22Rv1 (cell line): Measurements from ENCODE around the gene SPATA31C1.
"Not testable (repeated sequence)": the region's sequence is repeated elsewhere in the genome, so short reads cannot be mapped to it uniquely, and the experiment has no call there.

Source experiments
- H3K27ac ChIP-seq: fragments of 450-650 bp; 2 replicates; pipeline ENCODE4 v1.5.1; 2017
- ZFX ChIP-seq: fragments of 450-650 bp; IDR thresholded peaks from 2 replicates; pipeline ENCODE4 v1.6.1; 2017; ENCODE audit warnings: antibody characterized with exemption, borderline replicate concordance
- TF ChIP-seq, protein P1 (sequence below): fragments of 450-650 bp; IDR thresholded peaks from 2 replicates; pipeline ENCODE4 v1.5.1; 2017; ENCODE audit warnings: mild to moderate bottlenecking

Gene SPATA31C1

DNA sequence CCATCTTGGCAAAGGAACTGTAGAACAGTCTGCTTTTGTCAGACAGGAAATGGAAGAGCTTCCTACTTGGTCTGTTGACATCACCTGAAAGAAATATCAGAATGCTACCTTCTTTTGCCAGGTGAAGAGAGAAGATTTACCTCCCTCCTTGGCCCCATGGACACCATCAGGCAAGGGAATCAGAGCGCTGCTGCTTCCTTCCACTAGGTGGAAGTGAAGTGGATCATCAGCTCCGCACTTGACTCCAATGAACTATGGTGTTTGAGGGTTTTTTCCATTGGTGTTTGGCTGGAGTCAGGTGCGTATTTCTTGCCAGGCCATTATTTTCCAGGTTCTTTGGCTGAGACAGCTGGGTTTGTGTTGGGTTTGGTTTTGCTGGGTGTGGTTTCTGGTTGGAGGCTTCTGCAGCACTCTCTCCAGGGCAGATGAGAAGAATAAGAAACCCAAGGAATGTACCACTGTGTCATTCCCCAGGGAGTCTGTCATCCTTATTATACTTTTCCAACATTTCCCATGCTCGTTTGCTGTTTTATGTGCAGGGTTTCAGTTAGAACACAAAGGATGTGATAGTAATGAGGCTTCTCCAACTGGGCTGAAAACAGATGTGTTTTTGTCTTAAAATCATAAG lies 22.6 kb upstream of the SPATA31C1 start:
- TF ChIP-seq, protein P1, sequence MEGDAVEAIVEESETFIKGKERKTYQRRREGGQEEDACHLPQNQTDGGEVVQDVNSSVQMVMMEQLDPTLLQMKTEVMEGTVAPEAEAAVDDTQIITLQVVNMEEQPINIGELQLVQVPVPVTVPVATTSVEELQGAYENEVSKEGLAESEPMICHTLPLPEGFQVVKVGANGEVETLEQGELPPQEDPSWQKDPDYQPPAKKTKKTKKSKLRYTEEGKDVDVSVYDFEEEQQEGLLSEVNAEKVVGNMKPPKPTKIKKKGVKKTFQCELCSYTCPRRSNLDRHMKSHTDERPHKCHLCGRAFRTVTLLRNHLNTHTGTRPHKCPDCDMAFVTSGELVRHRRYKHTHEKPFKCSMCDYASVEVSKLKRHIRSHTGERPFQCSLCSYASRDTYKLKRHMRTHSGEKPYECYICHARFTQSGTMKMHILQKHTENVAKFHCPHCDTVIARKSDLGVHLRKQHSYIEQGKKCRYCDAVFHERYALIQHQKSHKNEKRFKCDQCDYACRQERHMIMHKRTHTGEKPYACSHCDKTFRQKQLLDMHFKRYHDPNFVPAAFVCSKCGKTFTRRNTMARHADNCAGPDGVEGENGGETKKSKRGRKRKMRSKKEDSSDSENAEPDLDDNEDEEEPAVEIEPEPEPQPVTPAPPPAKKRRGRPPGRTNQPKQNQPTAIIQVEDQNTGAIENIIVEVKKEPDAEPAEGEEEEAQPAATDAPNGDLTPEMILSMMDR: no peak
- no peak for TF ChIP-seq ZFX

GRCh38 chr9:87896891-87897290 lies 20.9 kb upstream of the SPATA31C1 start:
- TF ChIP-seq ZFX: no peak
- TF ChIP-seq, protein P1: no peak
- H3K27ac ChIP-seq: no peak overlapping the region

More for the DNA sequence above, 22.6 kb upstream of the SPATA31C1 start:
- no peak overlapping the region for H3K27ac ChIP-seq

DNA sequence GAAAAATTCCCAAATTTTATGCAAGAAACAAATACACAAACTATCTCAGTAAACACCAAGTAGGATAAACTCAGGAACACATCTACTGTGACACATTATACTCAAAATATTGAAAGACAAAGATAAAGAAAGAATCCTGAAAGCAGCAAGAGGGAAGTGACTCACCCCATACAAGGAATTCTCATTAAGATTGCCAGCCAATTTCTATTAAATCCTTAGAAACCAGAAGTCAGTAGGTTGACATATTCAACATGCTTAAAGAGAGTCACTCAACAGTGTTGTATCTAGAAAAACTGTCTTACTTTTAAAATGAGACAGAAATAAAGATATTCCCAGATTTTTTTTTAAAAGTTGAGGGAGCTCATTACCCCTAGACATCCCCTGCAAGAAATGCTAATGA lies 19.6 kb upstream of the SPATA31C1 start:
- TF ChIP-seq, protein P1: no peak
- no peak for TF ChIP-seq ZFX
- H3K27ac ChIP-seq: no peak overlapping the region

GRCh38 chr9:87902371-87902770 lies 15.4 kb upstream of the SPATA31C1 start:
- H3K27ac ChIP-seq: not testable (repeated sequence)

- no peak for TF ChIP-seq ZFX
- TF ChIP-seq, protein P1: peak; percentile 71
- H3K27ac ChIP-seq: no peak overlapping the region
Observed at GRCh38 chr9:87909310-87910041, 8.3 kb upstream of the SPATA31C1 start.

DNA sequence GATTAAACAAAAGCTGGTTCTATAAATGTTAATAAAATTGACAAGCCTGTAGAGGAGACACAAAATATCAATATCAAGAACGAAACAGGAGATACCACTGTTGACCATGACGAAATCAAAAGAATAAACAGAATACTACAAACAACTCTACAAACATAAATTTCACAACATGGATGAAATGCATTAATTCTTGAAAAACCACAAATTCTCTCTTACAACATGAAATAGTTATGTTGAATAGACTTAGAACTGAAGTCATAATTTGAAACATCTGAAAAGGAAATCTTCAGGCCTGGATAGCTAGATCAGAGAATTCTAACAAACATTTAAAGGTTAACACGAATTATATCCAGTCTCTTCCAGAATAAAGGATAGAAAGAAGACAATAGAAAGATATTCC lies 6.9 kb upstream of the SPATA31C1 start:
- no peak for TF ChIP-seq ZFX
- TF ChIP-seq, protein P1: no peak
- no peak overlapping the region for H3K27ac ChIP-seq

DNA sequence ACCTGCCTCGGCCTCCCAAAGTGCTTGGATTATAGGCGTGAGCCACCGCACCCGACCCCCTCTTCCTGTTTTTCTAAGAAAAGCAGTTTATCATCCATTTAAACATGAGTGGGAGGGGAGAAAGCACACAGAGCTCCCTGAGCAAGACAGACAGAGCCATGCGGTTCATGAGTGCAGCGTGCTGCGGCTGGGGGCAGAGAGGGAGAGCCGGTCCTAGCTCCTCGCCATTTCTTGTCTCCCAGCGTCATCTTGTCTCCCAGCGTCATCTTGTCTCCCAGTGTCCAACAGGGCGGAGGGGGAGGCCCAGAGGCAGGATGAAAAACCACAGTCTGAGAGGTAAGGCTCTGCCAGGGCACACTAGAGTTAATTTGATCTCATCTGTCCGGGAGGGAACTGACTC lies 1.3 kb downstream of the SPATA31C1 start:
- not testable (repeated sequence) for H3K27ac ChIP-seq

DNA sequence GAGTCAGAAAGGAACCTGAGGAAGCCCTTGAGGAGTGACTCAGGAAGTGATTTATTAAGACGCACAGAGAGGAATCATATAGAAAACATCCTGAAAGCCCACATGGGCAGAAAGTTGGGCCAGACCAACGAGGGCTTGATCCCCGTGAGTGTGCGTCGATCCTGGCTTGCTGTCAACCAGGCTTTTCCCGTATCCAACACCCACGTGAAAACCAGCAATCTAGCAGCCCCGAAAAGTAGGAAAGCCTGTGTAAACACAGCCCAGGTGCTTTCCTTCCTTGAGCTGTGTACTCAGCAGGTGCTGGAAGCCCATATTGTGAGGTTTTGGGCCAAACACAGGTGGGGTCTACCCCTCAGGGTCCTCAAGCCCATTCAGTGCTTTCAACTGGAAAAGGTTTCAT lies 3.8 kb downstream of the SPATA31C1 start:
- H3K27ac ChIP-seq: not testable (repeated sequence)

DNA sequence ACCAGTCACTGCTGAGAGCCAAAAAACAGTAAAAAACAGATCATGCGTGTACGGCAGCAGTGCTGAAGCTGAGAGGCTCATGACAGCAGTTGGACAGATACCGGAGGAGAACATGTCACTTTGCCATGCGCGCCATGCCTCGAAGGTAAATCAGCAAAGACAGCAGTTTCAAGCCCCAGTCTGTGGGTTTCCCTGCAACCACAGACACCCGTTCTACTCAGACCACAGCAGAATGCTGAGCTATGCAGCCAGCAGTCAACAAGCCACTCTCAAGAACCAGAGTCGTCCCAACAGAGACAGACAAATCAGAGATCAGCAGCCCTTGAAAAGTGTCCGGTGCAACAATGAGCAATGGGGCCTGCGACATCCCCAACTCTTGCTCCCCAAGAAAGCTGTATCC lies 5.2 kb downstream of the SPATA31C1 start:
- not testable (repeated sequence) for H3K27ac ChIP-seq

GRCh38 chr9:87924851-87925250 lies 7.1 kb downstream of the SPATA31C1 start:
- not testable (repeated sequence) for H3K27ac ChIP-seq

GRCh38 chr9:87929152-87929551 lies 11.4 kb downstream of the SPATA31C1 start:
- not testable (repeated sequence) for H3K27ac ChIP-seq

GRCh38 chr9:87934444-87934843 lies 16.7 kb downstream of the SPATA31C1 start:
- not testable (repeated sequence) for H3K27ac ChIP-seq

GRCh38 chr9:87937352-87937751 lies 19.6 kb downstream of the SPATA31C1 start:
- not testable (repeated sequence) for H3K27ac ChIP-seq

- H3K27ac ChIP-seq: not testable (repeated sequence)
Observed at GRCh38 chr9:87937918-87938317, 20.2 kb downstream of the SPATA31C1 start.

GRCh38 chr9:87938336-87938735 lies 20.6 kb downstream of the SPATA31C1 start:
- not testable (repeated sequence) for H3K27ac ChIP-seq
